K562 (cell line): Measurements from ENCODE around the gene JUND. TPM values are rescaled to one million over a fixed set of nuclear protein-coding genes. Genes with fewer than 3 reads are reported as not detected.

ENCODE experiments used
- CHCHD3 ChIP-seq: fragments of 250-450 bp; sonication (Bioruptor Pico); IDR thresholded peaks from 2 replicates; pipeline ENCODE4 v2.1.2; 2022; ENCODE audit warnings: mild to moderate bottlenecking
- CHD2 ChIP-seq: IDR thresholded peaks from 2 replicates; pipeline ENCODE4 v1.6.1; 2011; ENCODE audit warnings: low read depth, low read length
- ESRRA ChIP-seq: fragments of 450-650 bp; IDR thresholded peaks from 2 replicates; pipeline ENCODE4 v1.6.1; 2014; ENCODE audit warnings: low read depth, mild to moderate bottlenecking, moderate library complexity, borderline replicate concordance
- FOXA1 ChIP-seq: fragments of 450-650 bp; IDR thresholded peaks from 2 replicates; pipeline ENCODE4 v1.6.1; 2016; ENCODE audit warnings: mild to moderate bottlenecking, borderline replicate concordance
- FOXM1 ChIP-seq, 2 experiments: fragments of 450-650 bp in 1 of 2; sonication (generic) in 1 of 2; formaldehyde crosslinking in 1 of 2; IDR thresholded peaks; 2 replicates each; pipeline versions ENCODE4 v1.6.1 to v1.9.0; 2017 to 2022; ENCODE audit warnings: low read depth in 2 of 2, mild to moderate bottlenecking in 2 of 2, missing genetic modification reagents in 1 of 2, moderate library complexity in 1 of 2
- GTF2A2 ChIP-seq: IDR thresholded peaks from 2 replicates; pipeline ENCODE4 v1.6.1; 2016; ENCODE audit warnings: mild to moderate bottlenecking, missing genetic modification characterization, missing compliant biosample characterization
- HMGN3 ChIP-seq: IDR thresholded peaks from 2 replicates; pipeline ENCODE4 v1.6.1; 2011; ENCODE audit warnings: borderline replicate concordance, low read depth, mild to moderate bottlenecking, mixed read lengths, low read length; ENCODE audit not compliant: insufficient read length; ENCODE audit errors: extremely low read depth
- HNRNPL ChIP-seq: fragments of 200-400 bp; formaldehyde crosslinking; IDR thresholded peaks from 2 replicates; pipeline ENCODE4 v1.6.1; 2017; ENCODE audit warnings: low read depth, mild to moderate bottlenecking, low read length
- HNRNPLL ChIP-seq: fragments of 200-400 bp; formaldehyde crosslinking; IDR thresholded peaks from 2 replicates; pipeline ENCODE4 v1.6.1; 2017; ENCODE audit warnings: low read length, low read depth, mild to moderate bottlenecking; ENCODE audit not compliant: poor library complexity, severe bottlenecking
- ILF3 ChIP-seq: fragments of 450-650 bp; IDR thresholded peaks from 2 replicates; pipeline ENCODE4 v1.6.1; 2018; ENCODE audit warnings: antibody characterized with exemption, mild to moderate bottlenecking, moderate library complexity, borderline replicate concordance
- MNT ChIP-seq, 2 experiments: fragments of 450-650 bp; conservative IDR thresholded peaks; 2 replicates each; pipeline ENCODE4 v1.6.1; 2017; ENCODE audit warnings: mild to moderate bottlenecking in 2 of 2, moderate library complexity in 2 of 2
- MTF1 ChIP-seq: fragments of 250-450 bp; sonication (Bioruptor Pico); IDR thresholded peaks from 2 replicates; pipeline ENCODE4 v1.9.0; 2021; ENCODE audit warnings: moderate library complexity, mild to moderate bottlenecking, inconsistent platforms, borderline replicate concordance
- NEUROD1 ChIP-seq: fragments of 150-350 bp; IDR thresholded peaks from 2 replicates; pipeline ENCODE4 v1.6.1; 2014; ENCODE audit warnings: borderline replicate concordance, low read length, low read depth; ENCODE audit not compliant: partially characterized antibody
- NFRKB ChIP-seq: fragments of 450-650 bp; IDR thresholded peaks from 2 replicates; pipeline ENCODE4 v1.6.1; 2016; ENCODE audit warnings: low read depth
- POLR2A ChIP-seq: fragments of 450-650 bp; conservative IDR thresholded peaks from 2 replicates; pipeline ENCODE4 v1.6.1; 2016
- PURB ChIP-seq: sonication (generic); formaldehyde crosslinking; IDR thresholded peaks from 2 replicates; pipeline ENCODE4 v1.9.0; 2021; ENCODE audit warnings: low read depth, mild to moderate bottlenecking, missing genetic modification reagents
- TRIM24 ChIP-seq, 2 experiments: fragments of 450-650 bp; IDR thresholded peaks; 2 replicates each; pipeline ENCODE4 v1.6.1; 2016
- ZEB2 ChIP-seq: fragments of 450-650 bp; IDR thresholded peaks from 2 replicates; pipeline ENCODE4 v1.6.1; 2016
- ZNF197 ChIP-seq: fragments of 200-800 bp; sonication (Bioruptor generic); IDR thresholded peaks from 2 replicates; pipeline ENCODE4 v1.6.1; 2016; ENCODE audit warnings: low read depth, missing genetic modification characterization, missing compliant biosample characterization
- ZNF507 ChIP-seq: conservative IDR thresholded peaks from 2 replicates; pipeline ENCODE4 v1.6.1; 2017; ENCODE audit warnings: missing genetic modification characterization, missing compliant biosample characterization
- ZNF551 ChIP-seq: fragments of 250-450 bp; sonication (Bioruptor Pico); IDR thresholded peaks from 2 replicates; pipeline ENCODE4 v1.5.0; 2021; ENCODE audit warnings: mild to moderate bottlenecking, moderate library complexity
- ZSCAN29 ChIP-seq: fragments of 450-650 bp; IDR thresholded peaks from 2 replicates; pipeline ENCODE4 v1.6.1; 2017
- polyA plus RNA-seq, 8 experiments: library from polyadenylated mRNA; depleted of rRNA in 4 of 8; stranded (reverse) in 5 of 8; unstranded in 3 of 8; fragments of >200 nt; fragmentation: Nextera tagmentation in 2 of 8; fragmentation: Illumina TruSeq in 1 of 8; extraction: Ambion mirVana in 2 of 8; extraction: Trizol in 1 of 8; gene quantifications; 2 replicates each; pipeline versions ENCODE4 v1.2.1 to v1.2.3, GENCODE V29; 2011 to 2014; ENCODE audit warnings: inconsistent platforms in 1 of 8, missing spikeins in 1 of 8
- total RNA-seq, 7 experiments: library from RNA; depleted of rRNA in 6 of 7; stranded (reverse); fragments of >200 nt in 6 of 7; fragmentation: Illumina TruSeq in 2 of 7; extraction: Trizol in 2 of 7; gene quantifications; 2 replicates each; pipeline versions ENCODE4 v1.2.1 to v1.2.3, GENCODE V29; 2011 to 2021; ENCODE audit warnings: low replicate concordance in 1 of 7
- TF ChIP-seq, protein P1 (sequence below): fragments of 450-650 bp; IDR thresholded peaks from 2 replicates; pipeline ENCODE4 v1.6.1; 2018; ENCODE audit not compliant: partially characterized antibody
- TF ChIP-seq, protein P2 (sequence below): fragments of 250-450 bp; sonication (Bioruptor Pico); IDR thresholded peaks from 2 replicates; pipeline ENCODE4 v1.8.0; 2022; ENCODE audit warnings: inconsistent platforms, mild to moderate bottlenecking, moderate library complexity, borderline replicate concordance

The JUND gene
- total and polyA plus RNA-seq, 9 of the 15 experiments (the other 6 are each of a cell fraction or from before 2014, with no cell fraction given): 6.4 to 286 (median 42.3) TPM

DNA sequence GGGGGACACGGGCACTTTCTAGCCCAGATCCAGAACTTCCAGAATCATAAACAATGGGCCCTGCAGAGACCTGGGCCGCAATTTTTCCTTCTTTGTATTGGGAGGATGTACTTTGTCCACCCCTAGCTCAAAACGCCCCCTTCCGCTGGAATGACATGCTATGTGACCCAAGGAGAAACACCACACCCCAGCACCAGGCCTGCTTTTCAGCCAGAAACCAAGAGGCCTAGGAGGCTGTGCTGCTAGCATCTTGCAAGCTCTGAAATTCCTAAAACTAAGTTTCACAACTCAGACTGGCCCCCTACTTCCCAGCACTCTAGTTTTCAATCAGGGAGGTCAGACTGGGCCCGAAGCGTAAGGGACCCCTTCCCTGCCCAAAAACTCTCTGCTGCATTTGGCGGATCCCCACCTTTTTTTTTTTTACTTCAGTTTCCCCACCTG is 40.9 kb upstream of the JUND start (continued):
- TF ChIP-seq, protein P1, sequence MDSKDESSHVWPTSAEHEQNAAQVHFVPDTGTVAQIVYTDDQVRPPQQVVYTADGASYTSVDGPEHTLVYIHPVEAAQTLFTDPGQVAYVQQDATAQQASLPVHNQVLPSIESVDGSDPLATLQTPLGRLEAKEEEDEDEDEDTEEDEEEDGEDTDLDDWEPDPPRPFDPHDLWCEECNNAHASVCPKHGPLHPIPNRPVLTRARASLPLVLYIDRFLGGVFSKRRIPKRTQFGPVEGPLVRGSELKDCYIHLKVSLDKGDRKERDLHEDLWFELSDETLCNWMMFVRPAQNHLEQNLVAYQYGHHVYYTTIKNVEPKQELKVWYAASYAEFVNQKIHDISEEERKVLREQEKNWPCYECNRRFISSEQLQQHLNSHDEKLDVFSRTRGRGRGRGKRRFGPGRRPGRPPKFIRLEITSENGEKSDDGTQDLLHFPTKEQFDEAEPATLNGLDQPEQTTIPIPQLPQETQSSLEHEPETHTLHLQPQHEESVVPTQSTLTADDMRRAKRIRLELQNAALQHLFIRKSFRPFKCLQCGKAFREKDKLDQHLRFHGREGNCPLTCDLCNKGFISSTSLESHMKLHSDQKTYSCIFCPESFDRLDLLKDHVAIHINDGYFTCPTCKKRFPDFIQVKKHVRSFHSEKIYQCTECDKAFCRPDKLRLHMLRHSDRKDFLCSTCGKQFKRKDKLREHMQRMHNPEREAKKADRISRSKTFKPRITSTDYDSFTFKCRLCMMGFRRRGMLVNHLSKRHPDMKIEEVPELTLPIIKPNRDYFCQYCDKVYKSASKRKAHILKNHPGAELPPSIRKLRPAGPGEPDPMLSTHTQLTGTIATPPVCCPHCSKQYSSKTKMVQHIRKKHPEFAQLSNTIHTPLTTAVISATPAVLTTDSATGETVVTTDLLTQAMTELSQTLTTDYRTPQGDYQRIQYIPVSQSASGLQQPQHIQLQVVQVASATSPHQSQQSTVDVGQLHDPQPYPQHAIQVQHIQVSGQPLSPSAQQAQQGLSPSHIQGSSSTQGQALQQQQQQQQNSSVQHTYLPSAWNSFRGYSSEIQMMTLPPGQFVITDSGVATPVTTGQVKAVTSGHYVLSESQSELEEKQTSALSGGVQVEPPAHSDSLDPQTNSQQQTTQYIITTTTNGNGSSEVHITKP: no peak
- TF ChIP-seq ZSCAN29 (no peak), GTF2A2 (tag) (no peak), ZNF507 (no peak), NEUROD1 (no peak), PURB (no peak), CHD2 (0 out of 2 replicates have a peak, but pooled peaks have one; percentile 3), FOXM1 (IDR thresholded peaks at IDR 0.05; ENCODE audit: low read depth) (no peak), FOXM1 (CRISPR knock-in tag; IDR thresholded peaks at IDR 0.05; ENCODE audit: low read depth) (0 out of 2 replicates have a peak, but pooled peaks have one; percentile 5), FOXA1 (no peak), ILF3 (0 out of 2 replicates have a peak, but pooled peaks have one; percentile 71), TRIM24 (IDR thresholded peaks at IDR 0.05) (no peak), ESRRA (0 out of 2 replicates have a peak, but pooled peaks have one; percentile 13), ZEB2 (0 out of 2 replicates have a peak, but pooled peaks have one; percentile 14), CHCHD3 (CRISPR knock-in tag) (no peak), HNRNPL (no peak), NFRKB (0 out of 2 replicates have a peak, but pooled peaks have one; percentile 36), MTF1 (CRISPR knock-in tag) (no peak), HMGN3 (no peak), HNRNPLL (no peak), ZNF551 (CRISPR knock-in tag) (no peak), MNT (conservative IDR thresholded peaks at IDR 0.05) (no peak; a peak in 2 of 4 replicates), ZNF197 (CRISPR knock-in tag) (no peak), POLR2A (0 out of 2 replicates have a peak, but pooled peaks have one; percentile 17)
- TF ChIP-seq, protein P2, sequence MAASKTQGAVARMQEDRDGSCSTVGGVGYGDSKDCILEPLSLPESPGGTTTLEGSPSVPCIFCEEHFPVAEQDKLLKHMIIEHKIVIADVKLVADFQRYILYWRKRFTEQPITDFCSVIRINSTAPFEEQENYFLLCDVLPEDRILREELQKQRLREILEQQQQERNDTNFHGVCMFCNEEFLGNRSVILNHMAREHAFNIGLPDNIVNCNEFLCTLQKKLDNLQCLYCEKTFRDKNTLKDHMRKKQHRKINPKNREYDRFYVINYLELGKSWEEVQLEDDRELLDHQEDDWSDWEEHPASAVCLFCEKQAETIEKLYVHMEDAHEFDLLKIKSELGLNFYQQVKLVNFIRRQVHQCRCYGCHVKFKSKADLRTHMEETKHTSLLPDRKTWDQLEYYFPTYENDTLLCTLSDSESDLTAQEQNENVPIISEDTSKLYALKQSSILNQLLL (CRISPR knock-in tag): no peak
